ENCODE data around the gene SPTBN1.

SPTBN1 gene

DNA sequence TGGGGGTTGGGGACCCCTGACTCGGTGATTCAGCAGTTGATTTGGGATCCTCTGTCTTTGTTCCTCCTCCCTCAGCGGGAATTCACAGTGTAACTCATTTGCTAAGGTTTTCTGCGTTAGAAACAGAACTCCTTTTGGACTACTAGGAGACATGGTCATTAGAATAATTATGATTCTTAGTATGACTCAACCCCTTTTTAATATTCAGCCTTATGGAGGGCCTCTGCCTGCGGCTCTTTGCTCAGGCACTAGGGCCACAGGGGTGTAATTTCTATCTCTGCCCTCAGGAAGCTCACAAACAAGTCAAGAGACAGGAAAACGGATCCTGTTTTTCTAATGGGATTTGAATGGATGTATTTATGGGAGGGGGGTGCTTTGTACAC is 117.4 kb downstream of the SPTBN1 start:
- no peak for DNase-seq (ENCODE audit: low read depth in 2 of 2)

DNA sequence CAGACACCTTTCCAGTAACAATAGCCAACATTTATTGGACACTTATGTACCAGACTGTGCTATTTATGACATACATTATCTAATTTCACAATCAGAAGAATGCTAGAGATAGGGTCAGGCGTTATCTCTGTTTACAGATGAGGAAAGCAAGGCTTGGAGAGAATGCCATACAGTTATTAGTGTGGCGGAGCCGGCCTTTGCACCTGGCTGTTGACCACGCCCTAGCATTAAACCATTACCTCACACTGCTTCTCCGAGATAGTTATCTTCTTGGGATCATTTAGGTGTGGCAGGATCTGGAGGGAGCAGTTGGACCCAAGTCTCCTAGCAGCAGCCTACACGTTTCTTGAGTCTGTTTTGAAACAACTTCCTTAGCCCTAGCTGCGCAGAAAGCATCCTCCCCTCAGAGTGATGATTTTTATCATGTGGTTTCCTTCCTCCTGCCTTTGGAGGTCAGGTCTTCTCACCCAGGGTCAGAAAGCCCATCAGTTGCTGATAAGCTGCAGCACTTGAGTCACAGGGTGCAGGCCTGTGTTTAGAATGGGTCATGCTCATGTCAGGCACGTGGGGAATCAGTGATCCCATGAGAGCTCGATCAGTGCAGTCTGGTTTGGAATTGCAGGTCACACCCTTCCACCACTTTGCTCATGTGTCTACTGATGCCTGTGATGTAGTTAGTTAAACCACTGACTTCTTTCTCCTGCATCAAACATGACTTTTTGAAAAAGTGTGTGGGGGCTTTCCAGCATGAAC is 118.2 kb downstream of the SPTBN1 start:
- no peak for DNase-seq (ENCODE audit: low read depth in 2 of 2)

DNA sequence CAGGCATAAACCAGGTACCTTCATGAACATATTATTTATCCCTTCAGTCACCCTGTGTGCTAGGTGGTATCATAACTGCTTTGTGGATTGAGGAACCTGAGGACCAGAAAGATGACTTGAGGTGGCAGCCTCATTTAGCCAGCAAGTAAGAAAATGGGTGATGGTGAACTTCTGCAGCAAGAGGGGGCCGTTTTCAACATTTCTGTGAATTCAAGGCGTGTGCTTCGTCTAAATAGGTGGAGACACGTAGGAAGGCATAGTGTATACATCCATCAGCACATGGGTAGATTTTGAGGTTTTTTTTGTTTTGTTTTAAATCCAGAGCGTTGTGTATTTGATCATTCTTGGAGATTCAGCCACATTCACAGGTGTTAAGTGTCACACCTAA is 118.7 kb downstream of the SPTBN1 start:
- DNase-seq (ENCODE audit: low read depth in 2 of 2) = no peak

DNA sequence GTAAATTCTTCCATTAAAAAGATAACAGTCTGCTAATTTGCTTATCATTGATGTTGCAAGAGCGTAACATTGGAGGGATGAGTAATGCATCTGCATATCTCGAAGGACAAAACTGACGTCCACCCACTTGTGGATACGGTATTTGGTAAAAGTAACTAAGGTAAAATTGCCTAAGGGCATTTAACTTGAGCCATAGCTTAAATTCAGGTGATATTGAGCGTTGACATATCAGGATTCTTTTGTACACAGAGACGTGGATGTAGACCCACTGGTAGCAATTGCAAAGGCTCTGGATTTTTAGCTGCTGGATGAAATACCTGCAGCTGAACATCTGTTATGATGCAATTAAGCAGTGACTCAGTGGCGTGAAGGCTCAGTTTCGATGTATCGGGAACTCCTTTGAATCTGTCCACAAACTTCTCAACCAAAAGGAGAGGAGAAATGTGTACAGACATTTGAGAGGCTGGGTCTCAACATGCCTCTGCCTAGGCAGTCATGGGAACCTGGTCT is 119.3 kb downstream of the SPTBN1 start:
- no peak for DNase-seq (ENCODE audit: low read depth in 2 of 2)

DNA sequence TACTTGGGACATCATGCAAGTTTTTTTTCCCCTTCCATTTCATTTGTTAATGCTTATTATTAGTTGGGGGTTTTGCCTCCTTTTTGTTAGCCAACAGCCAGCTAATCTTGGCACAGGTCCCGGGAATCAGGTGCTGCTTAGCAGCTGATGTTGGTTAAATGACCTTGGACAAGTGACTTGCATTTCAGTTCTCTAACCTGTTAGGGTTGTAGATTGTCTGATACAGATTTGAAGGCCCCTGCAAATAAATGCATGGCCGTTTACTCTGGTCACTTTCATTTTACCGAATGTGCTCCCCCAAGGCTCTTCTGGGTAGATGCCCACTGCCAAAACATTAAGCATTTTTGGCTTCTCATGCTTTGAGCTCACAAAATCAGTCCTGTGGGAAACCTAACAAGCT is 120.9 kb downstream of the SPTBN1 start:
- no peak for DNase-seq (ENCODE audit: low read depth in 2 of 2)

DNA sequence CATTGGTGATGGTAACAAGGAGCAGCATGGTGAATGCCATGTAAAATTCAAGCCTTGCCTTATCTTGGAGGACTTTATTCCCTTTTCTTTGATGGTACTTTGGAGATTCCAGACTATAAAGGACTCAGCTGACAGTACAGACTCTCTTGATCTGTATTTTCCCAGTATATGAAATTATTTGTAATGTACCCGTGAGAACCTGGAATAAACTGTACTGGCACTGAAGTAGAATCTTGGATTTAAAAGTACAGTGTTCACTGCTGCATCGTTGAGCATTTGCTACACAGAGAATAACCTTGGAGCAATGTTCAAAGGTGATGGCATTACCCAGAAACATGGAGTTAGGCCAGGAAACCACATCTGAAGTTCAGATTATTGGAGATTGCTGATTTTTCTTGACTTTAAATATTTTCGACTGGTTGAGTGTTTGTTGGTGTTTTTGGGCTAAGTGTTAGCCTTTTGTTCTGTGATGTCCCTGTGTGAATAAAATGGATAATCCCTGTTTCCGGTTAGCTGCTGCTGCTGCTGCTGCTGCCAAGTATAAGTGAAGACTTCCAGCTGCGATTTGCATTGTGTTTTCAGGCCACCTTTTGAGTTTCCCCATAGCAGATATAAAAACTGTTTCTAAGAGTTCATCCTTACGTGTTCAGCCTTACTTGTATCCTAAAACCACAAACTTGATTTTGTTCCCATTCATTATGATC is 122.0 kb downstream of the SPTBN1 start:
- DNase-seq (ENCODE audit: low read depth in 2 of 2) = no peak

DNA sequence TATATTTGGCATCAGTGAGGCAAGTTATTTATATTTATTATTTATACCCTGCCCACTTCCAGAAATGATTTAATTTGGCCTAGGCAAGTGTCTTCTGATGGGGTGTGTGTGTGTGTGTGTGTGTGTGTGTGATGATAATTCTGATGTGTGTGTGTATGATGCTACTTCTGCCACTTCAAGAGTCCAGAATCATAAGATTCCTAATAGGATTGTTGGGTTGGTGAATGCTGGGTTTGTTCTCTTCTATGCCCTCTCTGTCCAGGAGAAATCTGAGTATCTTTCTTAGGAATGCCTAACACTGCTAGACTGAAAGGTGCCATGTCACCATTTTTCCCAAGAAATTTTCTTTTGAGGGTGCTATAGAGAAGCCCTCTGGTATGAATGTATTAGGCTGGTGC is 122.5 kb downstream of the SPTBN1 start:
- DNase-seq (ENCODE audit: low read depth in 2 of 2) = no peak

DNA sequence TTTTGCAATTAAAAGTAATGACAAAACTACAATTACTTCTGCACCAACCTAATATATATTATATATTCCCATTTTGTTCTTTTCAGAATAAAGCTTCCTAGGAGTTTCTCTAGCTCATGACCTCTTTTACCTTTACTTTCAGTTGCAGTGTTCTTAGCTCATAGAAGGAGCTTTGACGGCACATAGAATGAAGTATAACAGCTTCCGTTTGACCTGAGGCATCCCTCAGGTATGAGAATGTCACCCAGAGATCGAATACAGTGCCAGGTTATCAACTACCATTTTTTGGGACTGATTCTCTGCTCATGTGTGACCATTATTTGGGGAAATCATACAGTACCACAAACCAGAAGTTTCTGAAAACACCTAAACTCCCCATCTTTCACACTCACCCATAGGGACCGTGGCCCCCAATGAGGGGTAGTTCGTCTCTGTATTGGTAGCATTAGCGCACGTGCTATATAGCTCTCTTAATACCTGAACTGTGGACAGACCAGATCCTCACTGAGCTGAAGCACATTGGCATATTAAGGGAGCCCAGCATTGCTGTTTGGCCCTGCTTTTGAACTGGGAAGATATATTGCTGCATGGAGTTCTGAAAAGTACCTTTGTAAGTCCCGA is 123.0 kb downstream of the SPTBN1 start:
- DNase-seq (ENCODE audit: low read depth in 2 of 2) = no peak

DNA sequence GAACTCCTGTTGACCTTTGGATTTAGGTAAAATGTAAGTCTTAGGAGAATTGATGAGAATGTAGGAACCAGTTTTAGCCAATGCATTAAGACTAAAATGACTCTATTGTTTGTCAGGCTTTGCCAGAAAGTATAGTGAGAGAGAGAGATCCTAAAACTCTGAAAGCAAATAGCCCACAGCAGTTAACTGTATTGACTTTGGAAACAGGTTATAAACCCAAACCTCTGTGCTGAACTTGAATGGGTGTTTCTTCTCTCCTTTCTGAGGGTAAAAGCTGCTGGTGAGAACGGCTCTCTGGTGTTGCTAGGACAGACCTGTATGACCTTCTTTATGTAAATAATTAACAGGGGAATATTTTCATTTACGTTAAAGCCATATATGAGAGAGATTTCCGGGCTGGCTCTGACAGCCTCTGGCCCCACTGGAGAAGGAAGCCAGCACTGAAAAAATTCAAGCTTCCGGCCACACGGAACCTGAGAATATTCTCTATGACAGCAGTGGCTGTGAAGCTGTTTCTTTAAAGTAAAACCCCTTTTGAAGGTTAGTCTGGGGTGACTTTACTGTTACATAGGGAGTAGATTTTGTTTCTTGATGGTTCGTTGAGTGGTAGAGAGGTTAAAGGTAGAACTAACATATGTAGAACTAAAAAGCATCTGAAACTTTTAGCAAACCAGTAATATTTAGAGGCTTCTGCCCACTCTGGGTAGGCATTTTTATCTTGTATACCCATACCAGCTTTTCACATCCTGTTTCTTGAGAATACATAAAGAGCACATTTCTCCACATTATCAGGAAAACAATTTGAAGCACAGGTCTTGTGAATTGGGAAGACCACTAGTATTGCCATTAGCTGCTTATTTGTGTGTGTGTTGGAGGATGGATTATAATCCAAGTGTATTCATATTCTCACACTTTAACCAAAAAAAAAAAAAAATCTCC is 123.8 kb downstream of the SPTBN1 start:
- DNase-seq (ENCODE audit: low read depth in 2 of 2) = no peak

DNA sequence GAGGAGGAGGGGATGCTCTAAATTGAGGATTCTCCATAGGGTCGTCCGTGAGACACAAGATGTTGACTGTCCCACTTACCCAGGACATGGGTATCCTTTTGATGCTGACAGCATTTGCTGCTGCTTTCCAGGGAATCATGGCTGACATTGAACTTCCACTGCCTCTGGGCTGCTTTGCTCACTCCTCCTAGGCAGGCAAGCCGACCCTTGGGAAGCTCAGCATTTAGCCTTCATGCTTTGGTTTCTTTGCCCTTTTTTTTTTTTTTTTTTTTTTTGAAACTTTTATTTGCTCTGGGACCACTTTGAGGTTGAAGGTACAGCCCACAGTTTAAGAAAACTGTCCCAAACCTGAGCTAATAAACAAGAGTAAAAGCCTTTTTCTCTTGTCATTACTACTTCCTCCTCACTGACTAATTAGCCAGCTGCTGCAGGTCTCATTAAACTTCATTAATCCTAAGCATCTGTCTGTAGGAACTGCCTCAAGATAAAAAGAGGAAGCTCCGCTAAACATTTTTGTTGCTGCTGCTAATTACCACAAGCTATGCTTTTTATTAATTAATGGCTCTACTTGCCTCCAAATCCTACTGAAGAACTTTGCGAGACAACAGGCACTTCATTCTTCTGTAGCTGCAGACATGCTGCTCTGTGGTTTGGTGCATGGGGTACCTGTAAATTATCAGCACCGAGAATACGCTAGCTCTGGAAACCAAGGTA is 125.4 kb downstream of the SPTBN1 start:
- no peak for DNase-seq (ENCODE audit: low read depth in 2 of 2)

DNA sequence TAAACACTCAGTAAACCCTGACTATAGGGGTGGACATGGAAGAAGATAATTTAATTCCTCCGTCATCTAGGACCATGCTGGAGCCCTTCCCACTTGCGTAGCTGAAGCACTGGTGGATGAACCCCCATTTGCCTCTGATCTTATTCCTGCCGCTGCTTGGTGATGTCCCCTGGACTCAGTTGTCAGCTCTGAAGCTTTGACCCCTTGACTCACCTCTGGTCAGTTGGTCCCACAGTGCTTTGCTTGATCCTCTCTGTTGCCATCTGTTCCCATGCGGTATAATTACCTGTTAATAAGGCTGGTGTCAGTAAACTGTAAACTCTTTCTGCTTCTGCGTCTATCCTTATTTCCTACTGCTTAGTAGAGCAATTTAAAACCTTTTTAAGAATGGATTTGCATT is 126.9 kb downstream of the SPTBN1 start:
- DNase-seq (ENCODE audit: low read depth in 2 of 2) = no peak

DNA sequence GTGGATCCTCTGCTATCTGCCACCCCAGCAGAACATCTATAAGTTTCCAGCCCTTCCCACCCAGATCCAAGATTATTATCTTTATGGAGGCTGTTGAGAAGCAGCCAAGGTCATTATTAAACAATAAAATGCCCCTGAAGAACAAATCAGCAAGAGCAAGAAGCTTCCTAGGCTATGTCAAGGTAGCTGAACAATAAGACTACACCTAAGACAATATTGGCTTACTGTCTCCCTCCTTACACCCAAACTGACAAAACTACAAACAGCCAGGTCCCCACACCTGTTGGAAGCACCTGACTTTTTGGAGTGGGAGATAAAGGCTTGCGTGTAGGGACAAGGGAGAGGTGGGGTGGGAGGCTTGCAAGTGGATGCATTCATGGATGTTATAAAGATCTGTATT is 128.5 kb downstream of the SPTBN1 start:
- no peak for DNase-seq (ENCODE audit: low read depth in 2 of 2)

DNA sequence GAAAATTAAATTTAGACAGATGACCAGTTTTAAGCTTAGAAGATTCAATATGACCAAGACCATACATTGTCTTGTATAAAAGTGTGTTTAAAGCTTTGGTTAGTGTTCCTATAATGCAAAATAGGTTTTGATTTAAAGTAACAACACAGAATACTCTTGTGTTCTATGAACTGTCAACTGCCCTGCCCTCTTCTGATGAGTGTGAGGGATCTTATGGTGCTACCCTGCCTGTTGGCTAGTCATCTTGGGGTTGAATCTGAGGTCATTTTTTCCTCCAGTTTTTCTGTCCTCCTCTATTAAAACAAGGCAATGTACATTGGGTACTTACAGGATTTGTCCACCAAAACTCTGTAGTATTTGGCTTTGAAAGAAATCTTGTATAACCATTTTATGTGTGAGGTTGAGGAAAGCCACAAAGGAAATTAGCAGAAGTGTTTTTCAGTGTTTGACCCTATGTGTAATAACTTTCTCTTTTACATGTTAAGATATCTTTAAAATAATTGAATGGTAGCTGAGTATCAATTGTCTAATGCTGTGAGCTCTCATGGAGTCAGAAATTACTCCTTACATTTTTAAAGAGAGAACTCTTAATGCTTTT is 129.1 kb downstream of the SPTBN1 start:
- no peak for DNase-seq (ENCODE audit: low read depth in 2 of 2)

DNA sequence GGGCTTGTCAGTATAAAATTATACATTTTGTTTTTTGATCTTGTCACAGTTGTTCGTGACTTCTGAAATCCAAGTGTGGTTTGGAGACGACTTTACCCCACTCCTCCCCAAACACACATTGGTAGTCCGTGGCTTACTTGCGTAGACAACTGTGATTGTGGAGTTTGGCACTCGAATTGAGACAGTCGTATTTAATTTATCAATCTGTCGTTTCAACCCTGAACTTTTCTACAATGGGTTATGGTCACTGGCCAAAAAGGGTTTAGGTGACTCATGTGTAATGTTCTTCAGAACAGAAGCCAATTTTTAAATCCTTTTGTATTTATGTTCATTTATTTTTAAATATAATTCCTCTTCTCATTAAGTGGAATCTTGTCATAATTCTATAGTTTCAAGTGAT is 129.9 kb downstream of the SPTBN1 start:
- DNase-seq (ENCODE audit: low read depth in 2 of 2) = no peak

DNA sequence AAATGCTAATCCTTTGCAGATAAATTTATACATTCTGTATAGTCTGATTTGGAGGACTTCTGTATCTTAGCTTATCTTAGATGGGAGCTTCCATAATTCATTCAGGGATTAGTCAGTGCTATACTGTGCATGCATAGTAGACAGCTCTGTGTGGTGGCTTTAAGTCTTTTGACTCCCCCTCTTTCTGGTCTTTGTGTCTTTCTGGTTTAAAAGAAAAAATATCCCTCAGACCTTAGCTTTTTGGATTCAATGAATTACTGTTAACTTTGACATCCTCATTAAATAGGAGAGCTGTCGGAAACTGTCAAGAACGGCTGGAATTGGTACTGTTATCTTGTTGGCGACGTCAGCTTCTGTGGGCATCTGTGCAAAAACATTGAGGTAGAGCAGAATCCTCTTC is 130.4 kb downstream of the SPTBN1 start:
- DNase-seq (ENCODE audit: low read depth in 2 of 2) = no peak

DNA sequence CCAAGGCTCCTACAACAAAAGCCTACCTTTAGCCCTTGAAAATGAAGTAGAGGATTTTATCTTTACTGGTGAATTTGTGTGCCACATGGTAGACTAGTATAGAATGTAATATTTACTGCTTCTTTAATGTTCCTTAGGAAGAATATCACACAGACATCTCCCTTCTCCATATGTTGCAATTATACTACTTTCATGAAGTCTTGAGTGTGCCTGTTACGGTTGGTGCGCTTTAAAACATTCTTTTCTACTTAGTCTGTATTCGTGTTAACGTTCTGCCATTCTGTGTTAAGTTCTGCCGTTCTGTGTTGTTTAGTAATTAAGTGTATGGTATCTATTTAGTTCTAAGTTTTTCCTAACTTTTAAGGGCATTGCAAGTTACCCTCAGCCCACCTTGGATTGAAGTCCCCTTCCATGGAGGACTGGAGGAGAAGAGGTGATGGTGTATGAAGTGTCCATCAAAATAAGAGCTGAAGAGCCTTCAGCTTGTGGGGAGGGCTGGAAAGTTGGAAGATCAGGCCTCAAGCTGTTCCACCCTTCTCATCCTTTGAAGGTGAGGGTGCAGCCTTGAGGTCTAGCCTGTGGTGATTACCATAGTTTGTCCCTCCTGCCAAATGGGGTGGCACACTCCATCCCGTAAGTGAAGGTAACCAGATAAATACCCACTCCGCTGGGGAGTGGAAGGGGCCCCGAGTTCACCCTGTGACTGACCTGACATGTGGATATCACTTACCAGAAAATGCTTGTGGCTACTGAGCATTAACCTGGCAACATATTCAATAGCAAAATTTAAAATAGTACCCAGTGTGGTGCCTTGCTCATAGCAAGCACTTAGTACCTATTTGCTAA is 131.3 kb downstream of the SPTBN1 start:
- DNase-seq (ENCODE audit: low read depth in 2 of 2) = no peak

DNA sequence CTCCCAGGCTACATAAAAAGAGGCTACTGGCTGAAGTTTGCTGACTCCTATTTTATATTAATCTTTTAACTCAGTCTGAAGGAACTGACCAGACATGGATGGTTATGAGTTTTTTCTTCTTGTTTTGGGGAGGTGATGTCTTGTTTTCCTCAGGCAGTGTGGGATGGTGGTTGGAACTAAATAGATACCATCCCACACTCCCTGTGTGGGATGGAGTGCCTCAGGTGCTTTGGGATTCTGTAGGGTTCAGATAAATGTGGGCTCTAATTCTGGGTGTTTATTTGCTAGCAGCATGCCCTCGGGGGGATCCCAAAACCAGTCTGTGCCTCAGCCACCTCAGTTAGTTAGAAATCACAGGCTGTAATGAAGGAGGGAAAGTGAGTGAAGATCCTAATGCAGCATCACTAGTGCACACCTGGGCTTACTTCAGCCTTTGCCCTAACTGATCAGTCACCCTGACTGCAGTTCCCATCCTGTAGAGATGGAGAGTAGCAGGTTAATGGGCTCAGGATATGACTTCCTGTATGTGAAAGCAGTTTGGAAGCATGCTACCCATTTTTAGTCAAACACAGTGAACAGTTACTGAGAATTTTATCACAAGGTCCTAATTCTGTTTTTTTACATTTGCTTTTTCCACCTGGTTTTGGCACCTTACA is 132.2 kb downstream of the SPTBN1 start:
- DNase-seq (ENCODE audit: low read depth in 2 of 2) = no peak

DNA sequence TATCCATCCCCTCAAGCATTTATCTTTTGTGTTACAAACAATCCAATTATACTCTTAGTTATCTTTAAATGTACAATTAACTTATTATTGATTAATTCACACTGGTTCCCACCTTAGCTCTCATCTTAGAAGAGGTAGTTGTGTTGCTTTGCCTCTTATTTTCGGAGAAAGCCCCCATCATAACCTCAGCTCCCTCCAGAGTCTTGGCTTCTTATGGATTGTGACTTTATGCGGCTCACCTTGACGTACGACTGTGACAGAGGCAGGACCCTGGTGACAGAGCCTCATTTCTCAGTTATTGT is 132.9 kb downstream of the SPTBN1 start:
- no peak for DNase-seq (ENCODE audit: low read depth in 2 of 2)
